Parathyroid adenoma (tissue), 2 donors: ENCODE measurements around the gene SLC31A2.

Experiments used
- H2AFZ ChIP-seq: fragments of 300-600 bp; sonication (generic); one replicate; pipeline ENCODE4 v1.7.0; 2017; ENCODE audit warnings: antibody characterized with exemption, mild to moderate bottlenecking
- H3K27ac ChIP-seq: fragments of 300-600 bp; sonication (generic); one replicate; pipeline ENCODE4 v1.7.0; 2017
- H3K27me3 ChIP-seq: fragments of 300-600 bp; sonication (generic); one replicate; pipeline ENCODE4 v1.7.0; 2017; ENCODE audit warnings: low read length; ENCODE audit not compliant: control insufficient read depth, insufficient read depth
- H3K36me3 ChIP-seq: fragments of 300-600 bp; sonication (generic); one replicate; pipeline ENCODE4 v1.7.0; 2017; ENCODE audit warnings: low read length; ENCODE audit not compliant: control insufficient read depth, insufficient read depth
- H3K4me1 ChIP-seq: fragments of 300-600 bp; sonication (generic); one replicate; pipeline ENCODE4 v1.7.0; 2017; ENCODE audit warnings: control low read depth
- H3K4me2 ChIP-seq: fragments of 300-600 bp; sonication (generic); one replicate; pipeline ENCODE4 v1.7.0; 2017; ENCODE audit warnings: low read length
- H3K4me3 ChIP-seq: fragments of 300-600 bp; sonication (generic); one replicate; pipeline ENCODE4 v1.7.0; 2017; ENCODE audit warnings: low read depth, low read length
- H3K79me2 ChIP-seq: fragments of 300-600 bp; sonication (generic); one replicate; pipeline ENCODE4 v1.7.0; 2017; ENCODE audit warnings: control low read depth
- H3K9ac ChIP-seq: fragments of 300-600 bp; sonication (generic); one replicate; pipeline ENCODE4 v1.7.0; 2017; ENCODE audit warnings: mild to moderate bottlenecking
- H3K9me3 ChIP-seq: fragments of 300-600 bp; sonication (generic); one replicate; pipeline ENCODE4 v1.7.0; 2017; ENCODE audit warnings: low read length; ENCODE audit not compliant: control insufficient read depth
- TF ChIP-seq, protein P1 (sequence below): fragments of 300-600 bp; sonication (generic); IDR thresholded peaks from one replicate; pipeline ENCODE4 v1.7.0; 2017; ENCODE audit warnings: antibody characterized with exemption, mild to moderate bottlenecking
- donor health status: primary hyperparathyroidism.

Gene SLC31A2

DNA sequence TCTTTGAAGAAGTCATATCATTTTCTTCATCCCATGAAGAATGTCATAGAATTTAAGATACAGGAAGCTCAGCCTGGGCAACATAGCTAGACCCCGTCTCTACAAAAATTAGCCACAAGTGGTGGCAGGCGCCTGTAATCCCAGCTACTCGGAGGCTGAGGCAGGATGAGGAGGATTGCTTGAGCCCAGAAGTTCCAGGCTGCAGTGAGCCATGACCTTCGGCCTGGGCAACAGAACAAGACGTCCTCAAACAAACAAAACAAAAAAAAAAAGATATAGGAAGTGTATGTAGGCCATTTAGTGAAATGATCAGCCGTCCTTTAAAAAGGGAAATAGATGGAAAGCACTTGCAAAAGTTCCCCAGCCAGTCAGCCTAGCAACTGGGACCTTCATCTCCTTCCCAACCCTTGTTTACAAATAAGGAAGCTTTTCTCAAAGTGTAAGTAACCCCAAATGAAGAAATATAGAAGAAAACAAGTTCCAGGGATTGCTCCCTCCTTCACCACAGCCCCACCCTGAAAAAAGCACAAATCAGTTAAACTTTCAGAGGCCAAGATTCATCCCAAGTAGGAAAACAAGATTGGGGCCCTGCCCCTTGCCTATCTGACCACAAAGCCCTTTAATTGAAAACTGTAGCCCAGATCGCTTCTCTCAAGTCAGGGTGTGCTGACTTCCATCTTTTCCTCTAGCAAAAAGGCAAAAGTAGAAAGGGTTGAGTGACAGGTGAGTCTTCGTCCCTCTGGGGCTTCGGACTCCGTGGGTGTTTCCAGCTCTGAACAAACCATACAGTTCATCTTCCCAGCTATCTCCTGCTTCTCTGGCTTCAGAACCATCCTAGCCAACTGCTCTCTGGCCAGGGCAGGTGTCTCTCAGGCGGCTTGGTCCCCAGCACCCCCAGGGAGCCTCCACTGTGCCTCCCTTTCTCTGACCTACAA is 1.2 kb downstream of the SLC31A2 start:
- H3K27me3 ChIP-seq = no peaks in the 10 kb centered on the region
- H2AFZ ChIP-seq = peak overlapping the region; percentile 53
- H3K79me2 ChIP-seq = peaks cover 44% of the 10 kb centered on the region
- H3K27ac ChIP-seq = peak overlapping the region; percentile 100
- TF ChIP-seq, protein P1, sequence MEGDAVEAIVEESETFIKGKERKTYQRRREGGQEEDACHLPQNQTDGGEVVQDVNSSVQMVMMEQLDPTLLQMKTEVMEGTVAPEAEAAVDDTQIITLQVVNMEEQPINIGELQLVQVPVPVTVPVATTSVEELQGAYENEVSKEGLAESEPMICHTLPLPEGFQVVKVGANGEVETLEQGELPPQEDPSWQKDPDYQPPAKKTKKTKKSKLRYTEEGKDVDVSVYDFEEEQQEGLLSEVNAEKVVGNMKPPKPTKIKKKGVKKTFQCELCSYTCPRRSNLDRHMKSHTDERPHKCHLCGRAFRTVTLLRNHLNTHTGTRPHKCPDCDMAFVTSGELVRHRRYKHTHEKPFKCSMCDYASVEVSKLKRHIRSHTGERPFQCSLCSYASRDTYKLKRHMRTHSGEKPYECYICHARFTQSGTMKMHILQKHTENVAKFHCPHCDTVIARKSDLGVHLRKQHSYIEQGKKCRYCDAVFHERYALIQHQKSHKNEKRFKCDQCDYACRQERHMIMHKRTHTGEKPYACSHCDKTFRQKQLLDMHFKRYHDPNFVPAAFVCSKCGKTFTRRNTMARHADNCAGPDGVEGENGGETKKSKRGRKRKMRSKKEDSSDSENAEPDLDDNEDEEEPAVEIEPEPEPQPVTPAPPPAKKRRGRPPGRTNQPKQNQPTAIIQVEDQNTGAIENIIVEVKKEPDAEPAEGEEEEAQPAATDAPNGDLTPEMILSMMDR = no peak
- peak overlapping the region; percentile 92 for H3K4me3 ChIP-seq
- peak overlapping the region; percentile 98 for H3K9ac ChIP-seq
- H3K9me3 ChIP-seq = no peaks in the 10 kb centered on the region
- no peaks in the 10 kb centered on the region for H3K36me3 ChIP-seq
- H3K4me1 ChIP-seq = peaks cover 52% of the 10 kb centered on the region
- peak overlapping the region; percentile 93 for H3K4me2 ChIP-seq

DNA sequence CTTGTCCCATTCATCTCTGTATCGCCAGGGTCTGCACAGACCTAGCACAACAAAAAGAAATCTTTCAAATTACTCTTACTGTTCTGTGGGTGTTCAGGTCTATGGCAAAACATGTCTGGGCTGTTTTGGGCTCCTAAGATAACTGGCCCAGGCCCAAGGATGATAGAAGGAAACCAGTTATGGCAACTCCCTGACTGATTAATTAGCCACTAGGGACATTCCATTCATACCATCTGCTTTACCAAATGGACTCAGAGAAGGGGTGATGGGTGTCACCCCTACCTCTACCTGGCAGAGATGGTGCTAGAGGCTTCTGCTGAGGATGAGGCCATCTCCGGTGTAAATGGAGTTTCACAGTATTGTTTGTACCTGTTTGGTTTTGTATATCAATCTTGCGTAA is 1.9 kb downstream of the SLC31A2 start:
- H3K27ac ChIP-seq = peak overlapping the region; percentile 100
- H3K9ac ChIP-seq = peak overlapping the region; percentile 98

DNA sequence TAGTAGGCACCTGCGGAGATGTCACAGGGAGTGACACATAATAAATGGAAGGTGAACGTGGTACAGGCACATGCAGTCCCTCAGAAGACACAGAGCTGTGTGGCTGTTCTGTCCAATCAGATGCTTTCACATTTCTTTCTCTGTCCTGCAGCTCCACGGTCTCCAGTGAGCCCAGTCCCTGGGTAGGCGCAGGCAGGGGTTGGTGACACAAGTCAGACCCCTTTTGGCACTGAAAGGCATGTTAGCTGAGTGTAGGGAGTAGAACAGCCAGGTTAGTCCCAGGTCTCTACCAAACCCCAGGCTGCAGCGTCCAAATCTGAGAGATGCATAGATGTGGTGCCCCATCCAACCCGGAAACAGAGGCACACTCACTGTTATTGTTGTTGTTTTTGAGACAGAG is 2.8 kb downstream of the SLC31A2 start:
- Histone ChIP-seq H3K27me3 (no peaks in the 10 kb centered on the region), H3K9me3 (no peaks in the 10 kb centered on the region), H3K4me3 (peak overlapping the region; percentile 92), H3K27ac (peak overlapping the region; percentile 100), H2AFZ (no peak overlapping the region), H3K4me2 (peak overlapping the region; percentile 93), H3K9ac (peak overlapping the region; percentile 98), H3K4me1 (peaks cover 51% of the 10 kb centered on the region), H3K36me3 (no peaks in the 10 kb centered on the region), H3K79me2 (peaks cover 50% of the 10 kb centered on the region)
- TF ChIP-seq, protein P1 = no peak

More for the DNA sequence above, 1.9 kb downstream of the SLC31A2 start:
- Histone ChIP-seq H3K79me2 (peaks cover 46% of the 10 kb centered on the region), H3K4me1 (peaks cover 51% of the 10 kb centered on the region), H2AFZ (no peak overlapping the region), H3K4me3 (peak overlapping the region; percentile 92), H3K27me3 (no peaks in the 10 kb centered on the region), H3K36me3 (no peaks in the 10 kb centered on the region), H3K4me2 (peak overlapping the region; percentile 93), H3K9me3 (no peaks in the 10 kb centered on the region)
- TF ChIP-seq, protein P1 = no peak

DNA sequence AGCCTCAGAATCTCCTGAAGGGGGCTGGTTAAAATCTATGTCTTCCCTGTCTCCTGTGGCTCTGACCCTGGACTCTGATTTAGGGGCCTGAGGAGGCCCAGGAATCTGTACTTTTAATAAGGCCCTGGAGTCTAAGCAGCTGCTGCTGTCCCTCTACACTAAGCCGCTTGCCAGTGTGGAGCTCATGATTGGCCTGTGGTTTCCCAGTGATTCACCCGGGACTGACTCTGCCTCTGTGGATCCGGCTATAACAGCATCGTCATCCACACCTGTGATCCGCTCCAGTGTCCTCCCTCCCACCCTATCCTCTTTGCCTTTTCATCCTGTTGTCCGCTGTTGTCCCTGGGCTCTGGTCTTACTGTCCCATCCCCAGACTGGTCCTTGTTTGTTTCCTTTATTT is 3.7 kb downstream of the SLC31A2 start:
- Histone ChIP-seq H3K27ac (peak overlapping the region; percentile 100), H3K4me1 (peaks cover 48% of the 10 kb centered on the region), H3K4me3 (peak overlapping the region; percentile 92), H3K9me3 (no peaks in the 10 kb centered on the region), H3K36me3 (no peaks in the 10 kb centered on the region), H3K4me2 (peak overlapping the region; percentile 93), H2AFZ (no peak overlapping the region), H3K79me2 (peaks cover 51% of the 10 kb centered on the region), H3K27me3 (no peaks in the 10 kb centered on the region), H3K9ac (peak overlapping the region; percentile 98)
- TF ChIP-seq, protein P1 = no peak
